Smooth muscle cell (in vitro differentiated cells): ENCODE measurements around the gene LSM5. TPM values are rescaled to one million over a fixed set of nuclear protein-coding genes. Genes with fewer than 3 reads are reported as not detected.
"Not testable (repeated sequence)": the region's sequence is repeated elsewhere in the genome, so short reads cannot be mapped to it uniquely, and the experiment has no call there.

ENCODE experiments used
- DNase-seq: peaks from one replicate; lab custom pipeline; 2025; ENCODE audit not compliant: unreplicated experiment; lab: John Stamatoyannopoulos, UW
- H2AFZ ChIP-seq: fragments of 200-600 bp; sonication (generic); 2 replicates; pipeline ENCODE4 v1.6.0; 2016; ENCODE audit warnings: antibody characterized with exemption, low read depth, mild to moderate bottlenecking
- H3F3A ChIP-seq: fragments of 200-600 bp; sonication (generic); 2 replicates; pipeline ENCODE4 v1.6.0; 2017; ENCODE audit warnings: antibody characterized with exemption, low read depth
- H3K27ac ChIP-seq: fragments of 200-600 bp; sonication (generic); 2 replicates; pipeline ENCODE4 v1.5.1; 2016; ENCODE audit warnings: low read depth, mild to moderate bottlenecking
- H3K27me3 ChIP-seq: fragments of 200-600 bp; sonication (generic); 2 replicates; pipeline ENCODE4 v1.6.1; 2016; ENCODE audit warnings: low read depth, mild to moderate bottlenecking
- H3K36me3 ChIP-seq: fragments of 200-600 bp; sonication (generic); 2 replicates; pipeline ENCODE4 v1.5.1; 2016; ENCODE audit warnings: low read depth
- H3K4me1 ChIP-seq: fragments of 200-600 bp; sonication (generic); 2 replicates; pipeline ENCODE4 v1.5.1; 2016; ENCODE audit warnings: low read depth
- H3K4me2 ChIP-seq: fragments of 200-600 bp; sonication (generic); 2 replicates; pipeline ENCODE4 v1.6.0; 2016; ENCODE audit warnings: mild to moderate bottlenecking
- H3K4me3 ChIP-seq: fragments of 200-600 bp; sonication (generic); 2 replicates; pipeline ENCODE4 v1.5.1; 2016; ENCODE audit warnings: mild to moderate bottlenecking
- H3K79me2 ChIP-seq: fragments of 200-600 bp; sonication (generic); 2 replicates; pipeline ENCODE4 v1.6.0; 2016; ENCODE audit warnings: low read depth, mild to moderate bottlenecking
- H3K9ac ChIP-seq: fragments of 200-600 bp; sonication (generic); 2 replicates; pipeline ENCODE4 v1.6.0; 2016; ENCODE audit warnings: low read depth
- H3K9me3 ChIP-seq: fragments of 200-600 bp; sonication (generic); replicated peaks from 2 replicates; pipeline ENCODE4 v1.5.1; 2016; ENCODE audit warnings: low read depth
- H4K20me1 ChIP-seq: fragments of 200-600 bp; sonication (generic); 2 replicates; pipeline ENCODE4 v1.6.0; 2016; ENCODE audit warnings: low read depth
- WGBS: methylation state at CpG from one replicate; pipeline ENCODE4 v1.1.7; 2016; ENCODE audit warnings: low lambda C conversion rate; 5-methylcytosine and 5-hydroxymethylcytosine counted together
- polyA plus RNA-seq: library from polyadenylated mRNA; unstranded; fragments of >200 nt; fragmentation: Nextera tagmentation; extraction: Ambion mirVana; gene quantifications from 2 replicates; pipeline ENCODE4 v1.2.1, GENCODE V29; 2016
- total RNA-seq: library from RNA; depleted of rRNA; stranded (reverse); fragments of >200 nt; gene quantifications from 2 replicates; pipeline ENCODE4 v1.2.3, GENCODE V29; 2014
- TF ChIP-seq, protein P1 (sequence below): fragments of 200-600 bp; sonication (generic); IDR thresholded peaks from 2 replicates; pipeline ENCODE4 v1.5.1; 2017; ENCODE audit warnings: borderline replicate concordance, mild to moderate bottlenecking, antibody characterized with exemption; ENCODE audit not compliant: insufficient read depth, poor library complexity, severe bottlenecking

Gene LSM5
- total and polyA plus RNA-seq, 2 experiments from 2014 or later = 65.0 to 89.6 TPM

- peak overlapping the region; percentile 69 for H3K4me2 ChIP-seq
- peaks cover 71% of the 10 kb centered on the region for H4K20me1 ChIP-seq
- peaks cover 25% of the 10 kb centered on the region for H3K4me1 ChIP-seq
- no peak overlapping the region for H2AFZ ChIP-seq
- TF ChIP-seq, protein P1, sequence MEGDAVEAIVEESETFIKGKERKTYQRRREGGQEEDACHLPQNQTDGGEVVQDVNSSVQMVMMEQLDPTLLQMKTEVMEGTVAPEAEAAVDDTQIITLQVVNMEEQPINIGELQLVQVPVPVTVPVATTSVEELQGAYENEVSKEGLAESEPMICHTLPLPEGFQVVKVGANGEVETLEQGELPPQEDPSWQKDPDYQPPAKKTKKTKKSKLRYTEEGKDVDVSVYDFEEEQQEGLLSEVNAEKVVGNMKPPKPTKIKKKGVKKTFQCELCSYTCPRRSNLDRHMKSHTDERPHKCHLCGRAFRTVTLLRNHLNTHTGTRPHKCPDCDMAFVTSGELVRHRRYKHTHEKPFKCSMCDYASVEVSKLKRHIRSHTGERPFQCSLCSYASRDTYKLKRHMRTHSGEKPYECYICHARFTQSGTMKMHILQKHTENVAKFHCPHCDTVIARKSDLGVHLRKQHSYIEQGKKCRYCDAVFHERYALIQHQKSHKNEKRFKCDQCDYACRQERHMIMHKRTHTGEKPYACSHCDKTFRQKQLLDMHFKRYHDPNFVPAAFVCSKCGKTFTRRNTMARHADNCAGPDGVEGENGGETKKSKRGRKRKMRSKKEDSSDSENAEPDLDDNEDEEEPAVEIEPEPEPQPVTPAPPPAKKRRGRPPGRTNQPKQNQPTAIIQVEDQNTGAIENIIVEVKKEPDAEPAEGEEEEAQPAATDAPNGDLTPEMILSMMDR = no peak
- H3F3A ChIP-seq = no peaks in the 10 kb centered on the region
- no peaks in the 10 kb centered on the region for H3K27me3 ChIP-seq
- 72% methylated on average over 1 of the region's 1 CpG for WGBS
- no peak overlapping the region for H3K4me3 ChIP-seq
- peaks cover 88% of the 10 kb centered on the region for H3K79me2 ChIP-seq
- no peak for DNase-seq
- peak overlapping the region; percentile 43 for H3K9ac ChIP-seq
- H3K36me3 ChIP-seq = no peaks in the 10 kb centered on the region
- H3K9me3 ChIP-seq = no peaks in the 10 kb centered on the region
- peak overlapping the region; percentile 92 for H3K27ac ChIP-seq
Observed at GRCh38 chr7:32501522-32501921, 11.3 kb upstream of the LSM5 start.

- H4K20me1 ChIP-seq = peaks cover 70% of the 10 kb centered on the region
- H3K36me3 ChIP-seq = no peaks in the 10 kb centered on the region
- H2AFZ ChIP-seq = no peak overlapping the region
- peaks cover 88% of the 10 kb centered on the region for H3K79me2 ChIP-seq
- peak overlapping the region; percentile 92 for H3K27ac ChIP-seq
- H3K27me3 ChIP-seq = no peaks in the 10 kb centered on the region
- peak overlapping the region; percentile 69 for H3K4me2 ChIP-seq
- DNase-seq = no peak
- H3F3A ChIP-seq = no peaks in the 10 kb centered on the region
- 73% methylated on average over 1 of the region's 1 CpG for WGBS
- H3K4me3 ChIP-seq = no peak overlapping the region
- peak overlapping the region; percentile 43 for H3K9ac ChIP-seq
- H3K9me3 ChIP-seq = no peaks in the 10 kb centered on the region
- TF ChIP-seq, protein P1 = no peak
- peaks cover 26% of the 10 kb centered on the region for H3K4me1 ChIP-seq
Observed at GRCh38 chr7:32500922-32501341, 10.8 kb upstream of the LSM5 start.

DNA sequence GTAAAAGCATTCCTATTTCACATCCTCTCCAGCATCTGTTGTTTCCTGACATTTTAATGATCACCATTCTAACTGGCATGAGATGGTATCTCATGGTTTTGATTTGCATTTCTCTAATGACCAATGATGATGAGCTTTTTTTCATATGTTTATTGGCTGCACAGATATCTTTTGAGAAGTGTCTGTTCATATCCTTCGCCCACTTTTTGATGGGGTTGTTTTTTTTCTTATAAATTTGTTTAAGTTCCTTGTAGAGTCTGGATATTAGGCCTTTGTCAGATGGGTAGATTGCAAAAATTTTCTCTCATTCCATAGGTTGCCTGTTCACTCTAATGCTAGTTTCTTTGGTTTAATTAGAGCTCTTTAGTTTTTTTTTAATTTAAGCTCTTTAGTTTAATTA lies 10.0 kb upstream of the LSM5 start:
- H3K79me2 ChIP-seq = peaks cover 87% of the 10 kb centered on the region
- H3K4me2 ChIP-seq = peak overlapping the region; percentile 43
- not testable (repeated sequence) for DNase-seq, H3K9ac ChIP-seq, H3F3A ChIP-seq, H3K9me3 ChIP-seq, H2AFZ ChIP-seq, H3K36me3 ChIP-seq, H3K27me3 ChIP-seq, H3K4me3 ChIP-seq
- peaks cover 64% of the 10 kb centered on the region for H4K20me1 ChIP-seq
- WGBS = 100% methylated on average over 1 of the region's 1 CpG
- peak overlapping the region; percentile 92 for H3K27ac ChIP-seq
- H3K4me1 ChIP-seq = peaks cover 22% of the 10 kb centered on the region

GRCh38 chr7:32499755-32500154 lies 9.6 kb upstream of the LSM5 start:
- H3K9ac ChIP-seq, H3F3A ChIP-seq, H3K9me3 ChIP-seq, H2AFZ ChIP-seq, H3K4me2 ChIP-seq, DNase-seq, H3K27me3 ChIP-seq, H3K4me3 ChIP-seq, H3K27ac ChIP-seq, H3K36me3 ChIP-seq: not testable (repeated sequence)
- H3K4me1 ChIP-seq = peaks cover 22% of the 10 kb centered on the region
- WGBS = 100% methylated on average over 2 of the region's 2 CpGs
- H3K79me2 ChIP-seq = peaks cover 83% of the 10 kb centered on the region
- peaks cover 60% of the 10 kb centered on the region for H4K20me1 ChIP-seq
